Measurements from ENCODE around the gene TNIK.

DNA sequence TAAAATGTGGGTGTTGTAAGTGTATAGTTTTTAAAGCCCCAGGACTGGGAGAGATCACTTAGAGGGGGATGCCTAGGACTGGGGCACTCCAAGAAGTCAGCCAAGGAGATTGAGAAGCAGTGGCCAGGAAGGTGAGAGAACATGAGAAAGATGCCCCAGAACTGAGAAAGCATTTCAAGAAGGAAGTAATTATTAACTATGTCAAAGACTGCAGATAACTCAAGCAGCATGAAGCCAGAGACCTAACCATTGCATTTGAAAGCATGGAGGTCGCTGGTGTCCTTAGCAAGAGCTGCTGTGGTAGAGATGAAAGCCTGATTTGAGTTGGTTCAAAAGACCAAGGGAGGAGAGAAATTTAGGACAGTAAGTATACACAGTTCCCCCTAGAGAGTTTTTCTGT, 403.1 kb downstream of the TNIK start:
- TF ChIP-seq, protein P1, sequence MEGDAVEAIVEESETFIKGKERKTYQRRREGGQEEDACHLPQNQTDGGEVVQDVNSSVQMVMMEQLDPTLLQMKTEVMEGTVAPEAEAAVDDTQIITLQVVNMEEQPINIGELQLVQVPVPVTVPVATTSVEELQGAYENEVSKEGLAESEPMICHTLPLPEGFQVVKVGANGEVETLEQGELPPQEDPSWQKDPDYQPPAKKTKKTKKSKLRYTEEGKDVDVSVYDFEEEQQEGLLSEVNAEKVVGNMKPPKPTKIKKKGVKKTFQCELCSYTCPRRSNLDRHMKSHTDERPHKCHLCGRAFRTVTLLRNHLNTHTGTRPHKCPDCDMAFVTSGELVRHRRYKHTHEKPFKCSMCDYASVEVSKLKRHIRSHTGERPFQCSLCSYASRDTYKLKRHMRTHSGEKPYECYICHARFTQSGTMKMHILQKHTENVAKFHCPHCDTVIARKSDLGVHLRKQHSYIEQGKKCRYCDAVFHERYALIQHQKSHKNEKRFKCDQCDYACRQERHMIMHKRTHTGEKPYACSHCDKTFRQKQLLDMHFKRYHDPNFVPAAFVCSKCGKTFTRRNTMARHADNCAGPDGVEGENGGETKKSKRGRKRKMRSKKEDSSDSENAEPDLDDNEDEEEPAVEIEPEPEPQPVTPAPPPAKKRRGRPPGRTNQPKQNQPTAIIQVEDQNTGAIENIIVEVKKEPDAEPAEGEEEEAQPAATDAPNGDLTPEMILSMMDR (conservative IDR thresholded peaks at IDR 0.05; ENCODE audit: low read depth, low read length), result no peak
- TF ChIP-seq EZH2 (IDR thresholded peaks at IDR 0.05; ENCODE audit: low read length, unreplicated experiment) (no peak), EZH2phosphoT487 (IDR thresholded peaks at IDR 0.05; ENCODE audit: borderline replicate concordance, low read length) (no peak)
